Mesodermal cell (in vitro differentiated cells): ENCODE measurements around the gene FLRT1.

ENCODE experiments used
- H3K27ac ChIP-seq: 2 replicates; pipeline ENCODE4 v1.7.0; 2013; ENCODE audit warnings: mild to moderate bottlenecking, low read depth, low read length, moderate library complexity; ENCODE audit not compliant: severe bottlenecking
- H3K36me3 ChIP-seq: 2 replicates; pipeline ENCODE4 v1.7.1; 2013; ENCODE audit warnings: mild to moderate bottlenecking, low read length, moderate library complexity; ENCODE audit not compliant: control insufficient read depth, insufficient read depth
- H3K4me1 ChIP-seq: one replicate; pipeline ENCODE4 v1.7.1; 2013; ENCODE audit warnings: mild to moderate bottlenecking, low read length; ENCODE audit not compliant: insufficient read depth, control insufficient read depth, poor library complexity, severe bottlenecking
- H3K4me3 ChIP-seq: 2 replicates; pipeline ENCODE4 v1.7.0; 2013; ENCODE audit warnings: low read length, control low read depth, mild to moderate bottlenecking; ENCODE audit not compliant: insufficient read depth, poor library complexity, severe bottlenecking; ENCODE audit errors: extremely low read depth
- H3K9me3 ChIP-seq: 2 replicates; pipeline ENCODE4 v1.7.1; 2013; ENCODE audit warnings: mild to moderate bottlenecking, low read length, moderate library complexity; ENCODE audit not compliant: control insufficient read depth
- WGBS, 2 experiments: methylation state at CpG; one replicate each; pipeline ENCODE4 v1.1.5; 2013; ENCODE audit warnings: missing lambda C conversion rate in 2 of 2; ENCODE audit not compliant: insufficient coverage in 2 of 2; 5-methylcytosine and 5-hydroxymethylcytosine counted together

Gene FLRT1

GRCh38 chr11:64080390-64080789 is 44.7 kb downstream of the FLRT1 start:
- no peak overlapping the region for H3K27ac ChIP-seq
- H3K4me3 ChIP-seq = no peak overlapping the region
- H3K36me3 ChIP-seq = no peaks in the 10 kb centered on the region
- WGBS, 2 experiments = 92 to 94% methylated on average over 2 to 8 of the region's 10 CpGs
- H3K4me1 ChIP-seq = no peaks in the 10 kb centered on the region
- no peaks in the 10 kb centered on the region for H3K9me3 ChIP-seq

DNA sequence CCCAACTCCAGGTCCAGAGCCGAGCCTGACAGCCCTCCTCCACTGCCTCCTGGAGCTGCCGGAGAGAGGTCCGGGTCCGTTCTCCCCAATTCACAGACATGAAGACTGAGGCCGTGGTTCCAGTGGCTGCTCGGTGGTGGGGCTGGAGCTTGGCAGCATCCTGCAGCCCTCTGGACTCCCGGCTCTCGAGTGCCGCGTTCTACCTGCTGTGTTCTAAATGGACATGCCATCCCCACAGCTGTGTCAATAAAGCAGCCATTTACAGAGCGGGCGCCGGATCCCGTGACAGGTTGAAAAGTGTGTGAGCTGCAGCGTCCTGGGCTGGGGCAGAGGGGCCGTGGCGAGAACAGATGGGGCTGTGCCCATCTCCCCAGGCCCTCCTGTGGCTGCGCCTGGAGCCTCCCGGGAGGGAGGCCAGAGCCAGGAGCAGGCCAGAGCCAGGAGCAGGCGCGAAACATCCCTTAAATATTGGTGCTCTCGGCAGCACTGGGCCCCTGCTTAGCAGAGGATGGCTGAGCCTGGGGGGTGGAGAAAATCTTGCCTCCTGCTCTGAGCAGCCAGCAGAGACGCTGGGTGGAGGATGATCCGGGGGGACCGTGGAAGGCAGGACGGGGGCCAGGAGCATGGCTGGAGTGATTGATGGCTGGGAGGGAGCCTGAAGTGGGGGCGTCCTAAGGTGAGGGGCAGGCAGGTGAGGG is 46.2 kb downstream of the FLRT1 start:
- WGBS, 2 experiments = 85 to 89% methylated on average over 22 to 25 of the region's 27 CpGs
- no peak overlapping the region for H3K27ac ChIP-seq
- no peaks in the 10 kb centered on the region for H3K36me3 ChIP-seq
- H3K4me1 ChIP-seq = peaks cover 3% of the 10 kb centered on the region
- H3K9me3 ChIP-seq = no peaks in the 10 kb centered on the region
- H3K4me3 ChIP-seq = no peak overlapping the region

DNA sequence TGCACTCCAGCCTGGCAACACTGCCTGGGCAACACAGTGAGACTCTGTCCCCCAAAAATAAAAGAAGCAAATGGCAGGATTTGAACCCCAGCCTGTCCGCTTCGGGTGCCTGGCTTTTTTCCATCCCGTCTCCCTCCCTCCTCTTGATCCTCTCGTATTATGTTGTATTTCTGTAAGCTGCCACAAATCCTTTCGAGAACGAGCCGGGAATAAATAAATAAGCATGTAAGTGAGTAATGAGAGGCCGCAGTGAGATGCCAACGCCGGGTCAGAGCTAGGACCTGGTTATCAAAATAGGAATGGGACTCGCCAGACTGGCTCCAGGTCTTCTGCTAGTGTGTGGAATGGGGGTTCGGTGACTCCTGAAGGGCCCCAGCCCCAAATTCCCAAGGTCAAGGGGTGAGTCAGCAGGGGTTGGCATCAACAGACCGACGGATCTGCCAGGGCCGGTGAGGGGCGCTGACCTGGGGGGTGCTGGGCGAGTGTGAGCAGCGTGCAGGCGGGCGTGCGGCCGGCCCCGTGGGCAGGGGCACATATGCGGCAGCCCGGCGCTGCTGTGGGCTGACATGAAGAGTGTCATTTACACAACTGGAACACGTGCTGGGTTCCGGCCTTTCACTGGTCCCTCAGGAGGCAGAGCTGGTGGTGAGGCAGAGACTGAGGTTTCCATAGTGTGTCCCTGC is 47.8 kb downstream of the FLRT1 start:
- Histone ChIP-seq H3K4me1 (peaks cover 3% of the 10 kb centered on the region), H3K36me3 (no peaks in the 10 kb centered on the region), H3K9me3 (no peaks in the 10 kb centered on the region), H3K4me3 (no peak overlapping the region), H3K27ac (no peak overlapping the region)
- WGBS, 2 experiments = 92 to 93% methylated on average over 23 to 27 of the region's 28 CpGs

GRCh38 chr11:64084146-64084950 is 48.6 kb downstream of the FLRT1 start:
- peaks cover 3% of the 10 kb centered on the region for H3K4me1 ChIP-seq
- no peaks in the 10 kb centered on the region for H3K9me3 ChIP-seq
- H3K36me3 ChIP-seq = no peaks in the 10 kb centered on the region
- H3K4me3 ChIP-seq = no peak overlapping the region
- 82 to 86% methylated on average over 21 to 23 of the region's 26 CpGs for WGBS, 2 experiments
- H3K27ac ChIP-seq = no peak overlapping the region

DNA sequence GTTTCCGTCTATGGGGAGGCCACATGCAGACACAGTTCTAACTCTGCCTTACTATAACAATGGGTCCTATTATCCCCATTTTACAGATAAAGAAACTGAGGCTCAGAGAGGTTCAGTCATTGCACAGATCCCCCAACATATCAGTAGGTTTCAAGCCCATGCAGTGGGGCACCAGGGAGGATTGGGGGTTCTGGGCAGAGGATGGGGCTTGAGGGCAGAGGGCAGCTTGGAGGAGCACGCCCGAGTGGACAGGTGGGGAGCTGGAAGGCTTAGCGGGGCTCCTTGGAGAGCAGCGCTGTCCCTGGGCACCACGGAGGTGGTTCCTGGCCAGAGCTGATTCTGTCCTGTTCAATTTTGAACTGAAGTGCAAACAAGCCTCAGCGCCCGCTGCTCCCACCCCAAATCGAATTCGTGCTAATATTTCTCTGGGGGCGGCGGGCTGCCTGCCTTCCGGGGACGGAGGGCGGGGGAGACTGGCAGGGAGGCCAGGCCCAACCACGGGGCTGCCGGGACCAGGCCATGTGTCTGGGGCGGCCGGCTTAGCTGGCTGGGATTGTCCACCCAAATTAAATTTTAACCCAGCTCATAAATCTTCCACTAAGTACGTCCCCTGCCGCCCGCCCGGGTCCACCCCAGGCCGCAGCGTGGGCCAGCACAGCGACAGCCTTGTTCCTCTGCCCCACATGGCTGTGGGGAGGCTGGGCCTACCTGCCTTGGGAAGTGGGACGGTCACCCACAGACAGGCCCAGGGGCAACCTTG is 49.4 kb downstream of the FLRT1 start:
- Histone ChIP-seq H3K9me3 (no peaks in the 10 kb centered on the region), H3K27ac (no peak overlapping the region), H3K36me3 (no peaks in the 10 kb centered on the region), H3K4me1 (peaks cover 5% of the 10 kb centered on the region), H3K4me3 (no peak overlapping the region)
- WGBS, 2 experiments = 89 to 93% methylated on average over 26 to 27 of the region's 27 CpGs
